Activated CD4-positive, alpha-beta T cell treated with anti-CD3 and anti-CD28 coated beads for 36 hours (primary cell): Measurements from ENCODE around the gene SAP30BP. TPM values are rescaled to one million over a fixed set of nuclear protein-coding genes. Genes with fewer than 3 reads are reported as not detected.

ENCODE experiments used
- ATAC-seq: fragments of 200-7000 bp; cut with Tn5 transposase; one replicate; pipeline ENCODE4 v1.10.0; 2021; ENCODE audit warnings: mild to moderate bottlenecking, moderate library complexity
- CTCF ChIA-PET: fragments of 350-600 bp; sonication (Branson Sonifier 250); formaldehyde crosslinking; loops from one replicate; lab custom pipeline; 2021; ENCODE audit warnings: antibody characterized with exemption; lab: Charles Lee
- POLR2A ChIA-PET: fragments of 350-600 bp; sonication (Branson Sonifier 250); formaldehyde crosslinking; loops from one replicate; lab custom pipeline; 2021; ENCODE audit warnings: antibody characterized with exemption, inconsistent platforms; lab: Charles Lee
- DNase-seq: peaks from one replicate; pipeline ENCODE4 v3.0.0-alpha.2; 2020
- H3K27ac Mint-ChIP-seq: one replicate; pipeline ENCODE4 v1.8.0; 2021; ENCODE audit warnings: mixed read lengths
- H3K27me3 Mint-ChIP-seq: one replicate; pipeline ENCODE4 v1.8.0; 2021; ENCODE audit warnings: mixed read lengths
- H3K36me3 Mint-ChIP-seq: one replicate; pipeline ENCODE4 v1.8.0; 2021; ENCODE audit warnings: low read depth, mixed read lengths
- H3K4me1 Mint-ChIP-seq: one replicate; pipeline ENCODE4 v1.8.0; 2021; ENCODE audit warnings: mixed read lengths
- H3K4me3 Mint-ChIP-seq: one replicate; pipeline ENCODE4 v1.8.0; 2021; ENCODE audit warnings: mild to moderate bottlenecking, moderate library complexity, mixed read lengths
- H3K9me3 Mint-ChIP-seq: one replicate; pipeline ENCODE4 v1.8.0; 2021; ENCODE audit warnings: low read depth, mixed read lengths
- intact Hi-C, 2 experiments: fragments of 100-400 bp; cut with DNase I in 1 of 2; cut with micrococcal nuclease in 1 of 2; formaldehyde crosslinking; loops; one replicate each; pipeline versions ENCODE4 v1.14.2 to v1.15.1; 2022 to 2024; cut with DNase I, micrococcal nuclease
- total RNA-seq, 2 experiments: library from RNA; stranded (reverse); gene quantifications; one replicate each; pipeline ENCODE4 v1.2.3, GENCODE V29; 2021

The SAP30BP gene
- total RNA-seq, 2 experiments from 2014 or later: 87.8 to 100.0 TPM

GRCh38 chr17:75731716-75732498 is 64.8 kb downstream of the SAP30BP start:
- POLR2A ChIA-PET: no interaction called here
- intact Hi-C loops: no loop called here
- DNase-seq: no peak
- Mint-ChIP-seq H3K27ac (no peak overlapping the region), H3K9me3 (no peaks in the 10 kb centered on the region), H3K4me1 (no peaks in the 10 kb centered on the region), H3K4me3 (no peak overlapping the region), H3K36me3 (no peaks in the 10 kb centered on the region), H3K27me3 (no peaks in the 10 kb centered on the region)
- CTCF ChIA-PET: interaction anchor here (0.6 to 1.3 kb wide), 4 partner anchors 22 to 548 kb away, joined by 3 read pairs; no protein-coding TSS in a partner anchor
- no peak for ATAC-seq

DNA sequence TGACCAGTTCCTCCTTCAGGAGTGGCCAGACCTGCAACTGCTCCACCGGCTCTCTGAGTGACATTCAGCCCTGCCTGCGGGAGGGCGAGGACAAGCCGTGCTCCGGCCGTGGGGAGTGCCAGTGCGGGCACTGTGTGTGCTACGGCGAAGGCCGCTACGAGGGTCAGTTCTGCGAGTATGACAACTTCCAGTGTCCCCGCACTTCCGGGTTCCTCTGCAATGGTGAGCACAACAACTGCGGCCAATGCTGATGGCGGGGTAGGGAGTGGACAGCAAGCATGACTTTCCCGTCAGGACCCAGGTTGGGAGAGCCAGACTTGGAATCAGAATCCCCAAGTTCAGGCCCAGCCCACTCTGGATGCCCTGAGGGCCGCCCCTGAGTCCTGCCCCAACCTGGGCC is 66.3 kb downstream of the SAP30BP start:
- POLR2A ChIA-PET: no interaction called here
- Mint-ChIP-seq H3K4me1 (peaks cover 6% of the 10 kb centered on the region), H3K4me3 (no peak overlapping the region), H3K27ac (no peak overlapping the region), H3K27me3 (no peaks in the 10 kb centered on the region), H3K36me3 (no peaks in the 10 kb centered on the region), H3K9me3 (no peaks in the 10 kb centered on the region)
- ATAC-seq (no peak), DNase-seq (no peak)
- intact Hi-C loops: no loop called here
- CTCF ChIA-PET: interaction anchor here (1.3 kb wide), 1 partner anchor 20 kb away, joined by 3 read pairs; no protein-coding TSS in a partner anchor

GRCh38 chr17:75734674-75735294 is 67.6 kb downstream of the SAP30BP start:
- DNase-seq: no peak
- Mint-ChIP-seq H3K4me1 (peaks cover 6% of the 10 kb centered on the region), H3K36me3 (no peaks in the 10 kb centered on the region), H3K4me3 (no peak overlapping the region), H3K9me3 (no peaks in the 10 kb centered on the region), H3K27me3 (no peaks in the 10 kb centered on the region), H3K27ac (no peak overlapping the region)
- intact Hi-C loops: no loop called here
- ATAC-seq: no peak
- ChIA-PET POLR2A (no interaction called here), CTCF (interaction anchor here (0.6 to 1.0 kb wide), 3 partner anchors 17 to 174 kb away, joined by 3 read pairs; no protein-coding TSS in a partner anchor)

DNA sequence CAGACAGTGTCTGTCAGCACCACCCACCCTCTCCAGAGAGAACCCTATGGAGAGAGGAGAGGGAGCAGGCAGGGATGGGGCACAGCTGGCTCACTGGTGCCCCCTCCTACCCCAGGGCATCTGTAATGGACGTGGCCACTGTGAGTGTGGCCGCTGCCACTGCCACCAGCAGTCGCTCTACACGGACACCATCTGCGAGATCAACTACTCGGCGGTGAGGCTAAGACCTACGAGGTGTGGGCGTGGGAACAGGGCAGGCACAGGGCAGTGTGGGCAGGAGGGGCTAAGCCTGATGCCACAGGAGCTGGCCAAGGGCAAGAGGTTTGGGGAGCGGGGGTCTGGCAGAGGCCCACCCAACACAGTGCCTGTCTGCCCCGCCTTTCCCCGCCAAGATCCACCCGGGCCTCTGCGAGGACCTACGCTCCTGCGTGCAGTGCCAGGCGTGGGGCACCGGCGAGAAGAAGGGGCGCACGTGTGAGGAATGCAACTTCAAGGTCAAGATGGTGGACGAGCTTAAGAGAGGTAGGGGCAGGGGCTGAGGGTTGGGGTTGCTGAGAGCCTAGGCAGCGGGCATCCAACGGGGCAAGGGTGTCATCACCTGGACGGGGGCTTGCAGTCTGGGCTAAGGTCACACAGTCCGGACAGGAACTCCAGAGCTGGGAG is 69.2 kb downstream of the SAP30BP start:
- H3K27ac Mint-ChIP-seq: no peak overlapping the region
- H3K4me1 Mint-ChIP-seq: peaks cover 6% of the 10 kb centered on the region
- ATAC-seq (no peak), DNase-seq (no peak)
- no peaks in the 10 kb centered on the region for H3K9me3 Mint-ChIP-seq
- no peaks in the 10 kb centered on the region for H3K36me3 Mint-ChIP-seq
- no peak overlapping the region for H3K4me3 Mint-ChIP-seq
- intact Hi-C loops: no loop called here
- CTCF ChIA-PET: interaction anchor here (0.6 kb wide), 1 partner anchor 378 kb away, joined by 4 read pairs; no protein-coding TSS in a partner anchor
- H3K27me3 Mint-ChIP-seq: no peaks in the 10 kb centered on the region
- POLR2A ChIA-PET: no interaction called here

- CTCF ChIA-PET: interaction anchor here (1.3 to 2.3 kb wide), 3 partner anchors 11 to 104 kb away, joined by 9 to 27 read pairs (median 10); partner anchors contain the start of gene SMIM5
- DNase-seq (no peak), ATAC-seq (no peak)
- POLR2A ChIA-PET: no interaction called here
- Mint-ChIP-seq H3K27me3 (no peaks in the 10 kb centered on the region), H3K27ac (no peak overlapping the region), H3K36me3 (no peaks in the 10 kb centered on the region), H3K9me3 (no peaks in the 10 kb centered on the region), H3K4me1 (peaks cover 6% of the 10 kb centered on the region), H3K4me3 (no peak overlapping the region)
- intact Hi-C loops: no loop called here
Observed at GRCh38 chr17:75737133-75737962, 70.2 kb downstream of the SAP30BP start.

GRCh38 chr17:75738218-75738802 is 71.2 kb downstream of the SAP30BP start:
- H3K27me3 Mint-ChIP-seq: no peaks in the 10 kb centered on the region
- no peaks in the 10 kb centered on the region for H3K9me3 Mint-ChIP-seq
- POLR2A ChIA-PET: interaction anchor here (1.0 kb wide), 1 partner anchor 42 kb away, joined by 3 read pairs; no protein-coding TSS in a partner anchor
- CTCF ChIA-PET: interaction anchor here (0.7 to 2.3 kb wide), 7 partner anchors 10 to 597 kb away, joined by 3 to 27 read pairs (median 4); partner anchors contain the start of gene SMIM5
- intact Hi-C loops: no loop called here
- H3K4me3 Mint-ChIP-seq: no peak overlapping the region
- DNase-seq (peak; percentile 61), ATAC-seq (peak; percentile 91)
- H3K4me1 Mint-ChIP-seq: peaks cover 6% of the 10 kb centered on the region
- H3K36me3 Mint-ChIP-seq: no peaks in the 10 kb centered on the region
- H3K27ac Mint-ChIP-seq: peak overlapping the region; percentile 55

- H3K27me3 Mint-ChIP-seq: no peaks in the 10 kb centered on the region
- POLR2A ChIA-PET: interaction anchor here (1.0 kb wide), 1 partner anchor 41 kb away, joined by 3 read pairs; no protein-coding TSS in a partner anchor
- H3K9me3 Mint-ChIP-seq: no peaks in the 10 kb centered on the region
- intact Hi-C loops: no loop called here
- no peak overlapping the region for H3K4me3 Mint-ChIP-seq
- ATAC-seq (no peak), DNase-seq (no peak)
- peaks cover 6% of the 10 kb centered on the region for H3K4me1 Mint-ChIP-seq
- CTCF ChIA-PET: interaction anchor here (0.6 to 2.3 kb wide), 4 partner anchors 10 to 597 kb away, joined by 3 to 27 read pairs (median 6); no protein-coding TSS in a partner anchor
- H3K27ac Mint-ChIP-seq: no peak overlapping the region
- H3K36me3 Mint-ChIP-seq: no peaks in the 10 kb centered on the region
Observed at GRCh38 chr17:75739174-75739573, 72.0 kb downstream of the SAP30BP start.

DNA sequence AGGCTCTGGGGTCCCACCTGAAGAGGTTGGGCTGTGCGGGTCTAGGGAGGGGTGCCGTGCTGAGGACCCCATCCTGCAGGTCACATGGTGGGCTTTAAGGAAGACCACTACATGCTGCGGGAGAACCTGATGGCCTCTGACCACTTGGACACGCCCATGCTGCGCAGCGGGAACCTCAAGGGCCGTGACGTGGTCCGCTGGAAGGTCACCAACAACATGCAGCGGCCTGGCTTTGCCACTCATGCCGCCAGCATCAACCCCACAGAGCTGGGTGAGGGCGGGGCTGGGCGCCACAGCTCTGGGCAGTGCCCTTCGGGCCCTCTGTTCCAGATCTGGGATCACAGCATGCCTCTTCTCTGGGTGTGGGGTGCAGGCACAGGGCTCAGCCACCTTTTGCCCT is 72.7 kb downstream of the SAP30BP start:
- POLR2A ChIA-PET: no interaction called here
- H3K4me1 Mint-ChIP-seq: peaks cover 6% of the 10 kb centered on the region
- intact Hi-C loops: no loop called here
- CTCF ChIA-PET: interaction anchor here (0.6 kb wide), 1 partner anchor 283 kb away, joined by 3 read pairs; no protein-coding TSS in a partner anchor
- H3K36me3 Mint-ChIP-seq: no peaks in the 10 kb centered on the region
- no peaks in the 10 kb centered on the region for H3K27me3 Mint-ChIP-seq
- DNase-seq (no peak), ATAC-seq (no peak)
- H3K27ac Mint-ChIP-seq: no peak overlapping the region
- H3K9me3 Mint-ChIP-seq: no peaks in the 10 kb centered on the region
- no peak overlapping the region for H3K4me3 Mint-ChIP-seq

DNA sequence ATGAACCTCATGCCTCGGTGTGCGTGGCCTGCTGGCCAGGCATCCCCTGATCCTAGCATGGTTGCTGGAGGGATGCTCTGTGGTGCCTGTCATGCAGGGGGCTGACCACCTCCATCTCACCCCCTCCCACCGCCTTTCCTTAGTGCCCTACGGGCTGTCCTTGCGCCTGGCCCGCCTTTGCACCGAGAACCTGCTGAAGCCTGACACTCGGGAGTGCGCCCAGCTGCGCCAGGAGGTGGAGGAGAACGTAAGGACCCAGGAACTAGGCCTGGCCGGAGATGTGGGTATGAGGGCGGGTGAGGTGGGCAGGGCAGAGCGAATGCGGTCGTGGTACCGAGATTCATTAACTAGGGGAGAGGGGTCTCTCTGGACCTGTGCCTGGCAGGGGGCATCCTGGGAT is 73.1 kb downstream of the SAP30BP start:
- CTCF ChIA-PET: no interaction called here

GRCh38 chr17:75740631-75741077 is 73.5 kb downstream of the SAP30BP start:
- DNase-seq (no peak), ATAC-seq (no peak)
- peaks cover 6% of the 10 kb centered on the region for H3K4me1 Mint-ChIP-seq
- H3K4me3 Mint-ChIP-seq: no peak overlapping the region
- ChIA-PET POLR2A (no interaction called here), CTCF (interaction anchor here (0.6 kb wide), 1 partner anchor 26 kb away, joined by 3 read pairs; no protein-coding TSS in a partner anchor)
- intact Hi-C loops: no loop called here
- H3K27me3 Mint-ChIP-seq: no peaks in the 10 kb centered on the region
- H3K9me3 Mint-ChIP-seq: no peaks in the 10 kb centered on the region
- no peak overlapping the region for H3K27ac Mint-ChIP-seq
- H3K36me3 Mint-ChIP-seq: no peaks in the 10 kb centered on the region

More for the DNA sequence above, 73.1 kb downstream of the SAP30BP start:
- Mint-ChIP-seq H3K4me1 (peaks cover 6% of the 10 kb centered on the region), H3K4me3 (no peak overlapping the region), H3K9me3 (no peaks in the 10 kb centered on the region), H3K36me3 (no peaks in the 10 kb centered on the region), H3K27ac (no peak overlapping the region), H3K27me3 (no peaks in the 10 kb centered on the region)
- POLR2A ChIA-PET: no interaction called here
- no peak for ATAC-seq
- no peak for DNase-seq
- intact Hi-C loops: no loop called here
